ENCODE measurements around the gene NETO1. TPM values are rescaled to one million over a fixed set of nuclear protein-coding genes. Genes with fewer than 3 reads are reported as not detected.

Gene NETO1
- total RNA-seq, 1 donor from 2014 or later: 3.3 TPM

- TF ChIP-seq CTCF (conservative IDR thresholded peaks at IDR 0.05; ENCODE audit: low read depth, low read length): no peak
- DNase-seq (ENCODE audit: low read depth): no peak
- no peak overlapping the region for H3K4me3 ChIP-seq (ENCODE audit: low read depth, low read length)
Observed at GRCh38 chr18:72828601-72829000, 39.2 kb downstream of the NETO1 start.

- no peak for DNase-seq (ENCODE audit: low read depth)
- no peak for TF ChIP-seq CTCF (conservative IDR thresholded peaks at IDR 0.05; ENCODE audit: low read depth, low read length)
- H3K4me3 ChIP-seq (ENCODE audit: low read depth, low read length): no peak overlapping the region
Observed at GRCh38 chr18:72826736-72827135, 41.1 kb downstream of the NETO1 start.

GRCh38 chr18:72823345-72823744 is 44.4 kb downstream of the NETO1 start:
- no peak for TF ChIP-seq CTCF (conservative IDR thresholded peaks at IDR 0.05; ENCODE audit: low read depth, low read length)
- H3K4me3 ChIP-seq (ENCODE audit: low read depth, low read length): no peak overlapping the region
- DNase-seq (ENCODE audit: low read depth): no peak

- no peak for TF ChIP-seq CTCF (conservative IDR thresholded peaks at IDR 0.05; ENCODE audit: low read depth, low read length)
- H3K4me3 ChIP-seq (ENCODE audit: low read depth, low read length): no peak overlapping the region
- DNase-seq (ENCODE audit: low read depth): no peak
Observed at GRCh38 chr18:72822202-72822601, 45.6 kb downstream of the NETO1 start.

- DNase-seq (ENCODE audit: low read depth): no peak
- no peak overlapping the region for H3K4me3 ChIP-seq (ENCODE audit: low read depth, low read length)
- TF ChIP-seq CTCF (conservative IDR thresholded peaks at IDR 0.05; ENCODE audit: low read depth, low read length): no peak
Observed at GRCh38 chr18:72820571-72820970, 47.2 kb downstream of the NETO1 start.

GRCh38 chr18:72819050-72819449 is 48.7 kb downstream of the NETO1 start:
- H3K4me3 ChIP-seq (ENCODE audit: low read depth, low read length): no peak overlapping the region
- DNase-seq (ENCODE audit: low read depth): no peak
- no peak for TF ChIP-seq CTCF (conservative IDR thresholded peaks at IDR 0.05; ENCODE audit: low read depth, low read length)

GRCh38 chr18:72811047-72811446 is 56.7 kb downstream of the NETO1 start:
- H3K4me3 ChIP-seq (ENCODE audit: low read depth, low read length): no peak overlapping the region
- no peak for TF ChIP-seq CTCF (conservative IDR thresholded peaks at IDR 0.05; ENCODE audit: low read depth, low read length)
- no peak for DNase-seq (ENCODE audit: low read depth)
